ENCODE data around the gene ZBTB20. TPM values are rescaled to one million over a fixed set of nuclear protein-coding genes. Genes with fewer than 3 reads are reported as not detected.

The ZBTB20 gene
- total and polyA plus RNA-seq, 2 of the 4 experiments (the other 2 are of a cell fraction) = 0.75 to 14.7 TPM

DNA sequence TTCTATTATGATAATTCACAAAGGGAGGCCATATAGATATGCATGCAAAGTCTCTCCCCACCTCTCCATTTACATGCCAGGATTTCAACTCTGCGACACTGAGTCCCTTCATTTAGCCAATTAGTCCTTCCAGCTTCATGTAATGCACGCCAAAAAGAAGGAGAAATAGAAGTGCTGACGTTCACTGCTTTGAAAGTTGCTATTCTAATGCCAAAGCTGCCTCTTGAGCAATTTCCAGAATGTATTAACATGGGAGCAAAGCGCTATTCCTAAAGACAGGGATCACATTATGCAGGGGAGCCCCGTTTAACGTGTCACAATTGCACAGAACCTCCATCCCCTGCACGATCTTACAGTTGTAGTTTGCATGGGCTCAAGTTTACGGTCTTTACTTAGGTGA is 722.8 kb downstream of the ZBTB20 start:
- H2BK15ac ChIP-seq (ENCODE audit: low read depth, low read length) = no peak overlapping the region
- no peak overlapping the region for H2BK120ac ChIP-seq (ENCODE audit: low read depth, low read length)
- no peaks in the 10 kb centered on the region for H3K4me1 ChIP-seq (ENCODE audit: control insufficient read depth, insufficient read depth, low read length)
- no peak for ATAC-seq (ENCODE audit: low read depth)
- no peak overlapping the region for H3K4ac ChIP-seq (ENCODE audit: low read depth, low read length)
- BruUV-seq (replicated peaks) = no TSS peak
- H3K27me3 ChIP-seq (ENCODE audit: control insufficient read depth, insufficient read depth, low read length) = no peaks in the 10 kb centered on the region
- no peak for TF ChIP-seq POLR2A (IDR thresholded peaks at IDR 0.05; ENCODE audit: low read depth, low read length)
- H3K79me1 ChIP-seq (ENCODE audit: low read depth in 1 of 2, low read length in 2 of 2) = peaks cover 6 to 15% of the 10 kb centered on the region in 2 experiments
- H3K4me3 ChIP-seq (ENCODE audit: insufficient read depth, low read depth, low read length) = no peak overlapping the region
- DNase-seq = no peak
- ChIA-PET CTCF (no interaction called here), POLR2A (ENCODE audit: unreplicated experiment) (no interaction called here)
- no peak overlapping the region for H2AFZ ChIP-seq (replicated peaks; ENCODE audit: low read length, poor library complexity)
- intact Hi-C loops (cut with micrococcal nuclease) = no loop called here
- no peak overlapping the region for H4K91ac ChIP-seq (ENCODE audit: insufficient read depth, low read depth, low read length)
- H3K4me2 ChIP-seq (ENCODE audit: low read depth, low read length) = no peak overlapping the region
- H3K36me3 ChIP-seq (ENCODE audit: control insufficient read depth, insufficient read depth, low read length) = no peaks in the 10 kb centered on the region
- no peak overlapping the region for H3K9ac ChIP-seq (ENCODE audit: low read depth, low read length)
- no peak overlapping the region for H3K18ac ChIP-seq (ENCODE audit: low read depth, low read length)
- H2AK5ac ChIP-seq (ENCODE audit: low read depth, low read length) = no peak overlapping the region
- no peak overlapping the region for H3K14ac ChIP-seq (replicated peaks; ENCODE audit: low read depth, low read length)
- H3K23ac ChIP-seq (ENCODE audit: low read depth, low read length) = no peak overlapping the region
- no peak overlapping the region for H4K8ac ChIP-seq (ENCODE audit: low read depth in 2 of 2, low read length in 2 of 2)
- dilution Hi-C loops (cut with HindIII; ENCODE audit: low sequenced_read_pairs, unreplicated experiment) = no loop called here
- WGBS, 2 experiments (ENCODE audit: extremely low coverage in 2 of 2, insufficient read length in 1 of 2) = no CpG with 5 or more reads among the region's 8 CpGs
- no peak overlapping the region for H2AK9ac ChIP-seq (replicated peaks; ENCODE audit: low read depth, low read length, poor library complexity)
- no peaks in the 10 kb centered on the region for H3K9me3 ChIP-seq (ENCODE audit: control insufficient read depth, insufficient read depth, low read length)
- no peaks in the 10 kb centered on the region for H4K20me1 ChIP-seq (ENCODE audit: insufficient read depth, low read length)
- H2BK5ac ChIP-seq (ENCODE audit: low read depth, low read length, poor library complexity, severe bottlenecking) = no peak overlapping the region
- H4K5ac ChIP-seq (ENCODE audit: low read depth, low read length) = no peak overlapping the region
- no peaks in the 10 kb centered on the region for H3K9me1 ChIP-seq (ENCODE audit: insufficient read depth, low read length)
- no peak overlapping the region for H2BK20ac ChIP-seq (ENCODE audit: low read depth, low read length)
- H3K27ac ChIP-seq (ENCODE audit: insufficient read depth, low read length) = no peak overlapping the region
- in situ Hi-C loops (cut with MboI; ENCODE audit: low sequenced_read_pairs) = no loop called here
- H3K56ac ChIP-seq (ENCODE audit: extremely low read depth, insufficient read depth, low read length) = no peak overlapping the region

Data from IMR-90 (cell line).